GM18868 (cell line): Measurements from ENCODE around the gene GPR143.
"Not testable (repeated sequence)": the region's sequence is repeated elsewhere in the genome, so short reads cannot be mapped to it uniquely, and the experiment has no call there.

Source experiments
- ATAC-seq: cut with Tn5 transposase; IDR thresholded peaks from one replicate; pipeline ENCODE4 v1.9.1; 2021; ENCODE audit warnings: mild to moderate bottlenecking, moderate library complexity; ENCODE audit not compliant: unreplicated experiment

GPR143 gene

GRCh38 chrX:9765737-9766097 is at the start of gene GPR143:
Gene GPR143 (minus strand): TSS chrX:9765847. CDS start chrX:9765817, 30 bp downstream.
- no peak for ATAC-seq

GRCh38 chrX:9811086-9811485 is 45.4 kb upstream of the GPR143 start:
- not testable (repeated sequence) for ATAC-seq

GRCh38 chrX:9809876-9810275 is 44.2 kb upstream of the GPR143 start:
- ATAC-seq = not testable (repeated sequence)

GRCh38 chrX:9807355-9808182 is 41.9 kb upstream of the GPR143 start:
- ATAC-seq = no peak

GRCh38 chrX:9805956-9806355 is 40.3 kb upstream of the GPR143 start:
- no peak for ATAC-seq

GRCh38 chrX:9804444-9804843 is 38.8 kb upstream of the GPR143 start:
- ATAC-seq = no peak

- ATAC-seq = no peak
Observed at GRCh38 chrX:9802737-9803136, 37.1 kb upstream of the GPR143 start.

- ATAC-seq = no peak
Observed at GRCh38 chrX:9797384-9798360, 32.0 kb upstream of the GPR143 start.

- no peak for ATAC-seq
Observed at GRCh38 chrX:9794495-9794894, 28.8 kb upstream of the GPR143 start.

GRCh38 chrX:9790866-9791265 is 25.2 kb upstream of the GPR143 start:
- ATAC-seq = no peak

GRCh38 chrX:9789555-9789954 is 23.9 kb upstream of the GPR143 start:
- ATAC-seq = no peak

- no peak for ATAC-seq
Observed at GRCh38 chrX:9788911-9789310, 23.3 kb upstream of the GPR143 start.

- no peak for ATAC-seq
Observed at GRCh38 chrX:9786798-9787635, 21.4 kb upstream of the GPR143 start.

GRCh38 chrX:9785944-9786797 is 20.5 kb upstream of the GPR143 start, which contains the start of gene SHROOM2:
Gene SHROOM2 (plus strand): TSS chrX:9786429. CDS start chrX:9786546, 117 bp downstream.
- ATAC-seq = no peak

- no peak for ATAC-seq
Observed at GRCh38 chrX:9785254-9785943, 19.8 kb upstream of the GPR143 start.

GRCh38 chrX:9784332-9784731 is 18.7 kb upstream of the GPR143 start:
- no peak for ATAC-seq

GRCh38 chrX:9781941-9782340 is 16.3 kb upstream of the GPR143 start:
- no peak for ATAC-seq

- ATAC-seq = no peak
Observed at GRCh38 chrX:9775930-9776329, 10.3 kb upstream of the GPR143 start.

GRCh38 chrX:9772943-9773342 is 7.3 kb upstream of the GPR143 start:
- no peak for ATAC-seq
